Measurements from ENCODE around the gene GSTA2.
"Not testable (repeated sequence)": the region's sequence is repeated elsewhere in the genome, so short reads cannot be mapped to it uniquely, and the experiment has no call there.

GSTA2 gene

GRCh38 chr6:52726193-52726542 lies 37.1 kb downstream of the GSTA2 start:
- no peak for DNase-seq (ENCODE audit: low read depth in 1 of 2, low spot score in 1 of 2)

- DNase-seq (ENCODE audit: low read depth in 1 of 2, low spot score in 1 of 2): no peak
Observed at GRCh38 chr6:52725535-52726192, 37.6 kb downstream of the GSTA2 start.

DNA sequence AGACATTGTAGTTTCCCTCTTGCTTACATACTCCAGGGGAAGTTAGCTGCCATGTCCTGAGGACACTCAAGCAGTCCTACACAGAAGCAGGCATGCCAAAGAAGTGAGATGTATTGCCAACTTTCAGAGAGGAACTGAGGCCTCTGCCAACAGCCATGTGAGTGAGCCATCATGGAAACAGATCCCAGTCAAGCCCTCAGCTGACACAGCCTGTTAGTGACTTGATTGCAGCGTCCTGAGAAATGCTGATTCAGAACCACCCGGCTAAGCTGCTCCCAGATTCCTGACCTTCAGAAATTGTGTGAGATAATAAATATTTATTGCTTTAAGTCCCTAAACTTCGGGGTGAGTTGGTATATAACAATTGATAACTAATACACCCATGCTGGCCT lies 38.1 kb downstream of the GSTA2 start:
- DNase-seq (ENCODE audit: low read depth in 1 of 2, low spot score in 1 of 2): no peak

DNA sequence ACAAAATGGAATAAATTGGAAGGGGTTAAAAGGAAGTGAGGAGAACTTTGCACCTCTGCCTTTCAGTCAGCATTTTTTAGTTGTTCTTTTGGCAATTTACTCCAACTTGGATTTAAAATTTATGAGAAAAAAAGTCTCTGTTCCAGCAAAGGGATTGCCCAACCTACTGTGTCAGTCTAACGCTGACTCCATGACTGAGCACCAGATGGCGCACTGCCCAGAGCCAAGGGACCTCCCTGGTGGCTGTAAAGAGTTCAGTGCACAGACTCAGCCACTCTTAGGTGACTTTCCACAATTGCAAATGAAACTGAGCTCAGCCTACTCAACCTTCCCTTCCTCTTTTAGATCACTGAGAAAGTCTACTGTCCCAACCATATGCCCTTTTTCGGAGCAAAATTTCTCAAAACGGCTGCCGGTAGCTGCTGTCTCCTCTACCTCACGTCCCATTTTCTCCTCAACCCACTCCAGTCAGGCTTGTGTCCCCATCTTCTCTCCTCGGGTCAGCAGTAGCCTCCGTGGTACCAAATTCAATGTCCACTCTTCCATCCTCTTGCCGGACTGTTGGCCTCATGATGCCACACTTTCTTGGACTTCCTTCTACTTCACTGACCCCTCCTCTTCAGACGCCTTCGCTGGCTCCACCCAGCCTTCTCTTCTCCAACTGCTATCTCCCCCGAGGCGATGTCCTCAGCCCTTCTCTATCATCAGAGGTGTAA lies 38.7 kb downstream of the GSTA2 start:
- DNase-seq (ENCODE audit: low read depth in 1 of 2, low spot score in 1 of 2): peak; percentile 6 to 32

- no peak for DNase-seq (ENCODE audit: low read depth in 1 of 2, low spot score in 1 of 2)
Observed at GRCh38 chr6:52724042-52724405, 39.3 kb downstream of the GSTA2 start.

GRCh38 chr6:52720321-52720720 lies 43.0 kb downstream of the GSTA2 start:
- DNase-seq (ENCODE audit: low read depth in 1 of 2, low spot score in 1 of 2): no peak

DNA sequence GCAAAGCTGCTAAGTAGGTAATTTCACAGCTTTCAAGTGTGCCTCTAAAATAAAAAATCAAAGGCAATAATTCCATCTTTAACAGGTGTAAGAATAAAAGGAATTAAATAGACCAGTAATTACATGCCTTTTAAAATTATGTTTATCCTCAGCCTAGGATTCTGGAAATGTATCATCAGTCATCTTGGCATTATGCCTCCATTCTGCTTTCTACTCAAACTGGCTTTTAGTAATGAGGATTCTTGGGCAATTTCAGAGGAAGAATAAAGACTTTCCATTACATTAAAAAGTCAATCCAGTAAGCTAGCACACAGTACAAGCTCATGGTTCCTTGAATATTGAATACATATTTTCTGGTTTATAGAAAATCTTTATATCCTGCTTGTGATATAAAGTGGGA lies 44.7 kb downstream of the GSTA2 start:
- DNase-seq (ENCODE audit: low read depth in 1 of 2, low spot score in 1 of 2): no peak

DNA sequence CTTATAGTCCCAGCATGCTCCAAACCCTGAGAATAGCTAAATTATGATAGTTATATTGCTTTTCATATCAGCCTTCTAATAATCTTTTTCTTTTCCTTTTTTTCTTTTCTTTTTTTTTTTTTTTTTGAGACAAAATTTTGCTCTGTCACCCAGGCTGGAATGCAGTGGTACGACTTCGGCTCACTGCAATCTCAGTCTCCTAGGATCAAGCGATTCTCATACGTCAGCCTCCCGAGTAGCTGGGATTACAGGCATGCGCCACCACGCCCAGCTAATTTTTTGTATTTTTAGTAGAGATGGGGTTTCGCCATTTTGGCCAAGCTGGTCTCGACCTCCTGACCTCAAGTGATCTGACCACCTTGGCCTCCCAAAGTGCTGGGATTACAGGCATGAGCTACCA lies 48.5 kb downstream of the GSTA2 start:
- not testable (repeated sequence) for DNase-seq (ENCODE audit: low read depth in 1 of 2, low spot score in 1 of 2)

DNA sequence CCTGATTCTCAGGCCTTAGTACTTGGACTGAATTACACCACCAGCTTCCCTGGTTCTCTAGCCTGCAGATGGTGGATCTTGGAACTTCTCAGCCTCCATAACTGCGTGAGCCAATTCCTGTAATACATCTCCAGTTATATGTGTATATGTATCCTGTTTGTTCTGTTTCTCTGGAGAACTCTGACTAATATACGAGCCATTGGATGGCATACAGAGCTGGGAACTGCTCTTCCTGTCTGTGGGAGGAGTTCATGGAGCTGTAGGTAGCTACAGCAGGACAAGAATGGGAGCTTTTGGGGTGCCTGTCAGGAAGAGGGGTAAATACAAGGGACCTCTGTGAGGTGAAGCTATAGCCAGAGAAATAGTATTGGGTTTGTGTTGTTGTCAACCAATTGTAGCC lies 51.1 kb downstream of the GSTA2 start:
- no peak for DNase-seq (ENCODE audit: low read depth in 1 of 2, low spot score in 1 of 2)

DNA sequence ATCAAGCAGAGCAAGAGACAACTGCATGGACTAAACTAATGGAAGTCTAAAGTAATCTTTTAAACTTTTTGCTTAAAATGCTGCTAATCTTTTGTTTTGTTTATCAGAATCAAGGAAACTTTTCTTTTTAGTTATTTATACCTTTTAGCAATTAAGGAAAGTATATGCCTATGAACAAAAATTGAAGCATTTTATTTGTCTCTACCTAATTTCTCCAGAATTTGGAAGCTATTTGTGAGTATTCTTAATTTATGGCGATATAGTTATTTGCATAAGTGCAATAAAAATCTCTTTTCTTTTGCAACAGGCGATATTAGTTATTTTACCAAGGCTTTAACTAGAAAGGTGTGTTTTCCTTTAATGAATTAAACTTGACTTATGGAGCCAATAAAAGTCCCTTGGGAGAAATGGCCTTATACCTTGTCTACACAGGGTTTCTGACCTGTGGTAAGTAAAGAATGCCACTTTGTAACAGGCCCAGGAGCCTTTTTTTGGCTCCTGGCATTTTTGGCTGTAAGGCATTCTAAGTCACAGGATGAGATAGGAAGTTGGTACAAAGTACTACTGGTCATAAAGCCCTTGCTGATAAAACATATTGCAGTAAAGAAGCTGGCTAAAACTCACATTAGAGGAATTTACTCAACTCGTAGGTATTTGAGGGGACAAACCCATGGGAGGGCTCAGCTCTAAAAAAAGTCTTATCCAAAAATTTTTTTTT lies 55.2 kb downstream of the GSTA2 start:
- DNase-seq (ENCODE audit: low read depth in 1 of 2, low spot score in 1 of 2): no peak

- no peak for DNase-seq (ENCODE audit: low read depth in 1 of 2, low spot score in 1 of 2)
Observed at GRCh38 chr6:52706001-52706400, 57.3 kb downstream of the GSTA2 start.

GRCh38 chr6:52704781-52705502 lies 58.3 kb downstream of the GSTA2 start:
- not testable (repeated sequence) for DNase-seq (ENCODE audit: low read depth in 1 of 2, low spot score in 1 of 2)

DNA sequence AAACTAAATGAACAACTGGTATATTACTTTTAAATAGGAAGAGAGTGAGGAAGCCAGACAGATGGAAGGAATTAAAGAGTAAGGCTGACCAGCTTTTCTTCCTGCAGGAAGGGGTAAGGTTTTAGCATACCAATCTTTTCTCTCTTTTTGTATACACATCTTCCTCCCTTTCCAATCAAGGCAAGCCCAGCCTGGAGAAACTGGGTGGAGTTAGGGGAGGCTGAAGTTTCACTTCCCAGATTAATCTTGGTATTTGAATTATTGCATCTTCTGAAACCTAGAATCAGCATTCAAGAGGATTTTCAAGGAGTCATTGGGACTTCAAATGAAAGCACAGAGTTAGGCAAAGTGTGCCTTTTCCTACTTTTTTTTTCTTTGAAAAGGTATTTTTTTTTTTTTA lies 59.2 kb downstream of the GSTA2 start:
- DNase-seq (ENCODE audit: low read depth in 1 of 2, low spot score in 1 of 2): no peak

Measured in activated CD4-positive, alpha-beta T cell treated with anti-CD3 and anti-CD28 coated beads, Interleukin-2, amount 50 U/mL, for 24 hours (primary cell).